Loucy (cell line): Measurements from ENCODE around the gene HEXD.

Experiments used
- H2AFZ ChIP-seq: fragments of 200-600 bp; sonication (generic); 2 replicates; pipeline ENCODE4 v1.6.0; 2016; ENCODE audit warnings: antibody characterized with exemption, mild to moderate bottlenecking, low read length, moderate library complexity
- H3F3A ChIP-seq: fragments of 200-600 bp; 2 replicates; pipeline ENCODE4 v1.6.0; 2016; ENCODE audit warnings: antibody characterized with exemption, low read depth, mild to moderate bottlenecking
- H3K27me3 ChIP-seq: fragments of 200-600 bp; sonication (generic); 2 replicates; pipeline ENCODE4 v1.6.1; 2014; ENCODE audit warnings: low read length, mild to moderate bottlenecking; ENCODE audit not compliant: insufficient read depth, poor library complexity, severe bottlenecking
- H3K36me3 ChIP-seq: fragments of 200-600 bp; sonication (generic); 2 replicates; pipeline ENCODE4 v1.6.1; 2016; ENCODE audit warnings: low read length; ENCODE audit not compliant: insufficient read depth
- H3K4me1 ChIP-seq: fragments of 200-600 bp; sonication (generic); 2 replicates; pipeline ENCODE4 v1.5.1; 2014; ENCODE audit warnings: low read length, mild to moderate bottlenecking; ENCODE audit not compliant: insufficient read depth, poor library complexity, severe bottlenecking
- H3K4me2 ChIP-seq: fragments of 200-600 bp; sonication (generic); 2 replicates; pipeline ENCODE4 v1.6.0; 2014; ENCODE audit warnings: antibody characterized with exemption, low read length, low read depth, mild to moderate bottlenecking; ENCODE audit not compliant: poor library complexity, severe bottlenecking
- H3K4me3 ChIP-seq: fragments of 200-600 bp; sonication (generic); 2 replicates; pipeline ENCODE4 v1.5.1; 2014; ENCODE audit warnings: low read length, mild to moderate bottlenecking, mixed read lengths; ENCODE audit not compliant: poor library complexity, severe bottlenecking
- H3K79me2 ChIP-seq: fragments of 200-600 bp; sonication (generic); 2 replicates; pipeline ENCODE4 v1.6.1; 2014; ENCODE audit warnings: low read length; ENCODE audit not compliant: insufficient read depth
- H3K9ac ChIP-seq: fragments of 200-600 bp; sonication (generic); 2 replicates; pipeline ENCODE4 v1.6.0; 2014; ENCODE audit warnings: mild to moderate bottlenecking, low read depth, low read length, moderate library complexity; ENCODE audit not compliant: poor library complexity, severe bottlenecking
- H3K9me2 ChIP-seq: fragments of 200-600 bp; sonication (generic); replicated peaks from 2 replicates; pipeline ENCODE4 v1.6.1; 2016; ENCODE audit warnings: low read depth, low read length, mixed read lengths
- H3K9me3 ChIP-seq: fragments of 200-600 bp; sonication (generic); 2 replicates; pipeline ENCODE4 v1.6.1; 2014; ENCODE audit warnings: mild to moderate bottlenecking, antibody characterized with exemption, low read length, low read depth; ENCODE audit not compliant: insufficient read depth
- H4K20me1 ChIP-seq: fragments of 200-600 bp; sonication (generic); 2 replicates; pipeline ENCODE4 v1.6.0; 2014; ENCODE audit warnings: antibody characterized with exemption, low read length, mild to moderate bottlenecking; ENCODE audit not compliant: insufficient read depth, poor library complexity, severe bottlenecking
- EZH2phosphoT487 ChIP-seq: fragments of 200-600 bp; IDR thresholded peaks from 2 replicates; pipeline ENCODE4 v1.6.1; 2018; ENCODE audit warnings: antibody characterized with exemption, mild to moderate bottlenecking, moderate library complexity, borderline replicate concordance
- TF ChIP-seq, protein P1 (sequence below): fragments of 200-600 bp; sonication (generic); conservative IDR thresholded peaks from 2 replicates; pipeline ENCODE4 v1.5.1; 2014; ENCODE audit warnings: mild to moderate bottlenecking, antibody characterized with exemption, low read length

Gene HEXD

DNA sequence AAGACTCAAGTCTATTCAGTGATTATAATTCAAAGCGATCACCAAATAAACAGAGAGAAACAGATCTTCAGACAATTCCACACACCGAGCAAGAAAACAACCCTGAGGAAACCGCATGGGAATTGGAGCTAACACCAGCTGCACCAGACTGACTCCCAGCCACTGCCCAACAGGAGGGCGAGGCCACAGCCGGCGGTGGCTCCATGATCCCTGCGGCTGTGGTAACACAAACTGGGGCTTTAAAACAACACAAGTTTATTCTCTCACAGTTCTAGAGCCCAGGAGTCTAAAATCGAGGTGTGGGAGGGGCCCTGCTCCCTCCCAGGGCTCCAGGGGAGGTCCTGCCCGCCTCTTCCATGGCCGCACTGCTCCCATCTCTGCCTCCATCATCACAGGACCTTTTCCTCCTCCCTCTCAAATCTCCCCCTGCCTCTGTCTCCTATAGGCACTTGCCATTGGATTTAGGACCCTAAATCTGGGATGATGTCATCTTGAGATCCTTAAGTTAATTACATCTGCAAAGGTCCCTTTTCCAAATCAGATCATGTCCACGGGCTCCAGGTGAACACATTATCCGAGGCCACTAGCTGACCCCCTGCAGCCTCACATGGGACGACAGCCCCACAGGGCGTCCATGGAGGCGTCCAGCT is 9.7 kb upstream of the HEXD start:
- no peaks in the 10 kb centered on the region for H3K9me2 ChIP-seq
- H3F3A ChIP-seq: no peaks in the 10 kb centered on the region
- H4K20me1 ChIP-seq: no peaks in the 10 kb centered on the region
- H3K9ac ChIP-seq: no peak overlapping the region
- H3K4me3 ChIP-seq: no peak overlapping the region
- H3K79me2 ChIP-seq: peaks cover 7% of the 10 kb centered on the region; the same call in 1 of the 2 replicates
- TF ChIP-seq, protein P1, sequence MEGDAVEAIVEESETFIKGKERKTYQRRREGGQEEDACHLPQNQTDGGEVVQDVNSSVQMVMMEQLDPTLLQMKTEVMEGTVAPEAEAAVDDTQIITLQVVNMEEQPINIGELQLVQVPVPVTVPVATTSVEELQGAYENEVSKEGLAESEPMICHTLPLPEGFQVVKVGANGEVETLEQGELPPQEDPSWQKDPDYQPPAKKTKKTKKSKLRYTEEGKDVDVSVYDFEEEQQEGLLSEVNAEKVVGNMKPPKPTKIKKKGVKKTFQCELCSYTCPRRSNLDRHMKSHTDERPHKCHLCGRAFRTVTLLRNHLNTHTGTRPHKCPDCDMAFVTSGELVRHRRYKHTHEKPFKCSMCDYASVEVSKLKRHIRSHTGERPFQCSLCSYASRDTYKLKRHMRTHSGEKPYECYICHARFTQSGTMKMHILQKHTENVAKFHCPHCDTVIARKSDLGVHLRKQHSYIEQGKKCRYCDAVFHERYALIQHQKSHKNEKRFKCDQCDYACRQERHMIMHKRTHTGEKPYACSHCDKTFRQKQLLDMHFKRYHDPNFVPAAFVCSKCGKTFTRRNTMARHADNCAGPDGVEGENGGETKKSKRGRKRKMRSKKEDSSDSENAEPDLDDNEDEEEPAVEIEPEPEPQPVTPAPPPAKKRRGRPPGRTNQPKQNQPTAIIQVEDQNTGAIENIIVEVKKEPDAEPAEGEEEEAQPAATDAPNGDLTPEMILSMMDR: no peak
- no peak for TF ChIP-seq EZH2phosphoT487
- peaks cover 4% of the 10 kb centered on the region; the same call in 1 of the 2 replicates for H3K36me3 ChIP-seq
- no peaks in the 10 kb centered on the region for H3K9me3 ChIP-seq
- H2AFZ ChIP-seq: no peak overlapping the region
- H3K27me3 ChIP-seq: no peaks in the 10 kb centered on the region
- peaks cover 7% of the 10 kb centered on the region for H3K4me1 ChIP-seq
- no peak overlapping the region for H3K4me2 ChIP-seq

DNA sequence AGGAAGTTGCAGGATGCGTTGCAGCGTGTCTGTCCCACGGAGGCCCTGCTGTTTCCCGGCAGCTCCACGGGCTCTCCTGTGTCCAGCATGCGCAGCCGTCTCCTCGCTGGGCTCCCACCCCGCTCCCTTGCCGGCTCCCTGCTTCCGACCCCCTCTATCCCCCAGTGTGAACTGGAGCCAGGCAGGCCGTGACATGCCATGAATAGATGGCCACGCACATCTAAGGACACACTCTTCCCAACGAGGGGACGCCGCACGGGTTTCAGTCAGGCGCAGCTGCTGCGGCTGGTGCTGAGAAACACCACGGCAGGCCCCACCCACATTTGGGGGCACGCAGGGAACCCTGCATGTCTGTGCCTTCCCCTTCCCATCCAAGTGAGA is 9.2 kb upstream of the HEXD start:
- Histone ChIP-seq H3K4me3 (no peak overlapping the region), H3K27me3 (no peaks in the 10 kb centered on the region), H3K4me1 (peaks cover 7% of the 10 kb centered on the region), H3K36me3 (peaks cover 4% of the 10 kb centered on the region; the same call in 1 of the 2 replicates), H4K20me1 (no peaks in the 10 kb centered on the region), H3K9me3 (no peaks in the 10 kb centered on the region), H3F3A (no peaks in the 10 kb centered on the region), H3K4me2 (no peak overlapping the region), H3K9me2 (no peaks in the 10 kb centered on the region), H3K79me2 (peaks cover 7% of the 10 kb centered on the region; the same call in 1 of the 2 replicates), H3K9ac (no peak overlapping the region), H2AFZ (no peak overlapping the region)
- TF ChIP-seq EZH2phosphoT487: no peak
- TF ChIP-seq, protein P1: no peak

DNA sequence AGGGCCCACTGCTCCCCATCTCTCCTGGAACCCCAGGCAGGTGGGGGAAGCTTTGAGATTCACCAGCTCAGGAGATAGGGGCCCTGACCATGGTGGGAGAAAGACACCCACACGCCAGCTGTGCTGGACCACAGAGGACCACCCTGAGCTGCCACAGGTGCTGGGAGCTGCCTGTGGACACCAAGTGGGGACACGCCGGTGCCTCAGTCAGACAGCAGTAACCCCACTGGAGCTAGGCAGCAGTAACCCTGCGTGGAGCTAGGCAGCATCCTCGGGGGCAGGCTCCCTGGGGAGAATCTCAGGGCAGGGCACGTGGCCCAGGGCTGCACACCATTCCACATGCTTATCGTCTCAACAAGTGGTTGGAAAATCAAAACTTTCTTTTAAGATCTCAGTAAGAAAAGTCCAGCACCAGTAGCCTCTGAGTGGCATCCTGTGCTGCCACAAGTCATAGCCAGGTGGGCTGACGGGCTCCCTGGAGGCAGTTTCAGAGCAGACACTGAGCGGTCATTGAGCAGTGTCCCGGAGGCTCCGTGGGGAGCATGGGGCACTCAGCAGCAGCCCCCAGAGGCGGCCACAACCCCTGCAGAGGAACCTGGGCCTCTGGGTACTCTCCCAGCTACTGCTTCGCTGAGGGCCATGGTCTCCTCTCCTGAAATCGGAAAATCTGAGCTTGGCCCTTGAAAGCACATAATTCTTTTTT is 8.0 kb upstream of the HEXD start:
- peaks cover 6% of the 10 kb centered on the region for H4K20me1 ChIP-seq

More for the DNA sequence above, 8.0 kb upstream of the HEXD start:
- Histone ChIP-seq H3F3A (no peaks in the 10 kb centered on the region), H3K79me2 (peaks cover 11% of the 10 kb centered on the region; the same call in 1 of the 2 replicates), H3K9me3 (no peaks in the 10 kb centered on the region), H3K36me3 (no peaks in the 10 kb centered on the region; the same call in 1 of the 2 replicates), H3K4me3 (no peak overlapping the region), H3K27me3 (no peaks in the 10 kb centered on the region), H3K4me1 (peaks cover 7% of the 10 kb centered on the region), H3K9ac (no peak overlapping the region), H3K4me2 (no peak overlapping the region), H3K9me2 (no peaks in the 10 kb centered on the region), H2AFZ (no peak overlapping the region)
- TF ChIP-seq EZH2phosphoT487: no peak
- TF ChIP-seq, protein P1: no peak
